Natural killer cell (primary cell): ENCODE results near the gene BLOC1S5. TPM values are rescaled to one million over a fixed set of nuclear protein-coding genes. Genes with fewer than 3 reads are reported as not detected.

ENCODE experiments used
- ATAC-seq, 3 donors: fragments of 150-1000 bp in 2 of 3; fragments of 200-7000 bp in 1 of 3; cut with Tn5 transposase; 1 replicate in 1 of 3; 2 replicates in 2 of 3; pipeline ENCODE4 v1.10.0; 2021; ENCODE audit warnings: mild to moderate bottlenecking in 2 of 3, moderate library complexity in 2 of 3
- DNase-seq, 2 donors: peaks; one replicate each; pipeline versions ENCODE4 v3.0.0 to v3.0.0-alpha.2; 2013 to 2021; ENCODE audit warnings: mixed read lengths in 1 of 2
- H3K27ac ChIP-seq: one replicate; pipeline ENCODE4 v1.5.1; 2013; ENCODE audit warnings: mild to moderate bottlenecking, low read length
- H3K27me3 ChIP-seq: one replicate; pipeline ENCODE4 v1.6.1; 2013; ENCODE audit warnings: low read length; ENCODE audit not compliant: control insufficient read depth, insufficient read depth
- H3K36me3 ChIP-seq: one replicate; pipeline ENCODE4 v1.6.1; 2013; ENCODE audit warnings: low read length; ENCODE audit not compliant: control insufficient read depth, insufficient read depth
- H3K4me1 ChIP-seq: one replicate; pipeline ENCODE4 v1.6.1; 2013; ENCODE audit warnings: low read length; ENCODE audit not compliant: control insufficient read depth, insufficient read depth
- H3K4me3 ChIP-seq: one replicate; pipeline ENCODE4 v1.5.1; 2013; ENCODE audit warnings: low read length
- H3K9me3 ChIP-seq: one replicate; pipeline ENCODE4 v1.6.1; 2013; ENCODE audit warnings: low read length; ENCODE audit not compliant: control insufficient read depth, insufficient read depth
- H3K27ac Mint-ChIP-seq, 2 donors: one replicate each; pipeline ENCODE4 v1.8.0; 2022; ENCODE audit warnings: mild to moderate bottlenecking in 2 of 2, mixed read lengths in 2 of 2, moderate library complexity in 1 of 2
- H3K27me3 Mint-ChIP-seq, 2 donors: one replicate each; pipeline ENCODE4 v1.8.0; 2022; ENCODE audit warnings: low read depth in 2 of 2, mixed read lengths in 2 of 2
- H3K36me3 Mint-ChIP-seq: one replicate; pipeline ENCODE4 v1.8.0; 2022; ENCODE audit warnings: mixed read lengths
- H3K4me1 Mint-ChIP-seq, 2 donors: one replicate each; pipeline ENCODE4 v1.8.0; 2022; ENCODE audit warnings: mixed read lengths in 2 of 2
- H3K4me3 Mint-ChIP-seq: one replicate; pipeline ENCODE4 v1.8.0; 2022; ENCODE audit warnings: mild to moderate bottlenecking, moderate library complexity, mixed read lengths
- H3K9me3 Mint-ChIP-seq, 2 donors: one replicate each; pipeline ENCODE4 v1.8.0; 2022; ENCODE audit warnings: mixed read lengths in 2 of 2
- WGBS: methylation state at CpG from one replicate; pipeline ENCODE4 v1.1.7; 2013; ENCODE audit warnings: missing lambda C conversion rate; ENCODE audit not compliant: insufficient coverage; 5-methylcytosine and 5-hydroxymethylcytosine counted together
- intact Hi-C: fragments of 100-400 bp; cut with micrococcal nuclease; formaldehyde crosslinking; loops from one replicate; pipeline ENCODE4 v1.14.2; 2022
- total RNA-seq, 4 donors: library from RNA; stranded (reverse); fragments of 120-200 nt in 1 of 4; gene quantifications; one replicate each; pipeline versions ENCODE4 v1.2.3 to v1.2.4, GENCODE V29; 2013 to 2022
- TF ChIP-seq, protein P1 (sequence below): fragments of 200-600 bp; IDR thresholded peaks from one replicate; pipeline ENCODE4 v1.8.0; 2022; ENCODE audit warnings: antibody characterized with exemption

BLOC1S5 gene
- total RNA-seq, 3 donors from 2014 or later (not counting 1 experiment from before 2014, with no cell fraction given), result 11.2 to 15.9 (median 15.4) TPM

DNA sequence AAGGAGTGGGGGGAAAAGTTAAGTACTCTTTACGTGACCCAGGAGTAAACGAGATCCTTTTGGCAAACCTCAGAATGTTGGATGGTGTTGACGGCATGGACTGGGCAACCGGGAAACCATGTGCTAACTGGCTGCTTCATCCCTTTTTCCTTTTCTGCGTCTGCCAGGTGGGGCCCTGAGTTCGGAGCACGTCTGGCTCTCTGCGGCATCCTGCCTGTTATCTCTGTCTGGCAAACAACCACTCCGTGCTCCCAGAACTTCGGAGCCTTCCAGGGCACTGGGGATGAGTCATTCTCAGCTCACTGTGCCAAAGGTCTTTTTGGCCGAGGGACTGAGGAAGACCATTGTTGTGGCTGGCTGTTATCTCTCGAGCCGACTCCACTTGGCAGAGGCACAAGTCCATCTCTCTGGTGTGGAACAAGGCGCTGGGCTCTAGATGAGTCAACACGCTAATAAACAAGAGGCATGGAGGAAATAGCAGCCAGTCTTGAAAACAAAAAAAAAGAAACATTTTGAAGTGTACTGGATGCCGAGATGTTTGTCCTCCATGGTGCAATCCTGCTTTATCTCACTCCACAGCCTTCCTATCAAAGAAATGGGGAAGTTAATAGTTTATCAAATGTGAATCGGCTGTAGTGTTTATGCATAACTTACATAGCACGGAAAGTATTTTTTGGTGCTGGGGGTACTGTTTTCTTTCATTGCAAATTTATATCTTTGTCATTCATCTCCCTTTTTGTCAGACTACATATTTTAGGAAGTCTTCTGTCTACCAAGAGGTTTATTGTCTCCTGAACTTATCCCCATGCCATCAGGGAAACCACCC lies 89.0 kb downstream of the BLOC1S5 start:
- Mint-ChIP-seq H3K4me1 (peaks cover 0 to 7% of the 10 kb centered on the region in 2 donors), H3K27ac (no peak overlapping the region), H3K9me3 (peaks cover 0 to 2% of the 10 kb centered on the region in 2 donors), H3K27me3 (peaks cover 5 to 30% of the 10 kb centered on the region in 2 donors), H3K4me3 (no peak overlapping the region), H3K36me3 (no peaks in the 10 kb centered on the region)
- peaks cover 1% of the 10 kb centered on the region for H3K9me3 ChIP-seq
- ATAC-seq (peak in 1 of 3 donors; percentile 55), DNase-seq (no peak)
- no peak overlapping the region for H3K27ac ChIP-seq
- no peaks in the 10 kb centered on the region for H3K27me3 ChIP-seq
- H3K4me1 ChIP-seq, result no peaks in the 10 kb centered on the region
- H3K36me3 ChIP-seq, result no peaks in the 10 kb centered on the region
- H3K4me3 ChIP-seq, result no peak overlapping the region
- intact Hi-C loops, result no loop called here
- WGBS, result 15% methylated on average over 17 of the region's 18 CpGs
- TF ChIP-seq, protein P1, sequence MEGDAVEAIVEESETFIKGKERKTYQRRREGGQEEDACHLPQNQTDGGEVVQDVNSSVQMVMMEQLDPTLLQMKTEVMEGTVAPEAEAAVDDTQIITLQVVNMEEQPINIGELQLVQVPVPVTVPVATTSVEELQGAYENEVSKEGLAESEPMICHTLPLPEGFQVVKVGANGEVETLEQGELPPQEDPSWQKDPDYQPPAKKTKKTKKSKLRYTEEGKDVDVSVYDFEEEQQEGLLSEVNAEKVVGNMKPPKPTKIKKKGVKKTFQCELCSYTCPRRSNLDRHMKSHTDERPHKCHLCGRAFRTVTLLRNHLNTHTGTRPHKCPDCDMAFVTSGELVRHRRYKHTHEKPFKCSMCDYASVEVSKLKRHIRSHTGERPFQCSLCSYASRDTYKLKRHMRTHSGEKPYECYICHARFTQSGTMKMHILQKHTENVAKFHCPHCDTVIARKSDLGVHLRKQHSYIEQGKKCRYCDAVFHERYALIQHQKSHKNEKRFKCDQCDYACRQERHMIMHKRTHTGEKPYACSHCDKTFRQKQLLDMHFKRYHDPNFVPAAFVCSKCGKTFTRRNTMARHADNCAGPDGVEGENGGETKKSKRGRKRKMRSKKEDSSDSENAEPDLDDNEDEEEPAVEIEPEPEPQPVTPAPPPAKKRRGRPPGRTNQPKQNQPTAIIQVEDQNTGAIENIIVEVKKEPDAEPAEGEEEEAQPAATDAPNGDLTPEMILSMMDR, result no peak

DNA sequence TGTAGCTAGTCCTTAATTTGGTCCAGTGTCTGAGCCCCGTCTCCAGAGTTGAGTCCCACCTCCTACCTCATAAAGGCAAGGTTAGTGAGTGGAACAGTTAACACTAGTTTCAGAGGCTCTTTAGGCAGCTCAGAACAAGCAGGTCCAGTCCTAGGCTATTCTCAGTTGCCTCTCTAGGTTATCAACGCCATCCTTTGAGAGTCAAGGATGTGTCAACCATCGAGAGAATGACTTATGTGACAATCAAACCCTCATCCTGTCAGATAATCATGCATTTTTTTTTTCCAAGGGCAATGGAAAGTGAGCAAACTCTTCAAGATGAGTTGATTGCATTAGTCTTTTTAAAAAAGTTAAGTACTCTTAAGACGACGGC lies 89.6 kb downstream of the BLOC1S5 start:
- intact Hi-C loops, result no loop called here
- no peak for ATAC-seq

DNA sequence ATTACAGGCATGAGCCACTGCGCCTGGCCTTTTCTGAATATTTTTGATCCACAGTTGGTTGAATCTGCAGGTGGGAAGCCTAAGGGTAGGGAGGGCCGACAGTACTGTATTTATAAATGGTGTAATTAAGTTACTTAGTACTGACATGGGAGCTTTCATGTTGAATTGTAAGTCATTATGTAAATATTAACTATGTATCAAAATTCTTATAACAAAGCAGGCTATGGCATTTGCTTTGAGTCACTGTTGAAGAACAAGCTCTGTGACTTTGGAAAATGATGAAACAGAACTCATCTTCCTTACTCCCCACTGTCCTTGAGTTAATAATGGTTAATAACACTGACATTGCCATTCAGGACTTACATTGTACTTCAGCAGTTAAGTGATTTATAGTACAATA lies 90.6 kb downstream of the BLOC1S5 start:
- TF ChIP-seq, protein P1, result no peak
- ATAC-seq (no peak), DNase-seq (no peak)
- Histone ChIP-seq H3K9me3 (peaks cover 4% of the 10 kb centered on the region), H3K4me3 (no peak overlapping the region), H3K36me3 (no peaks in the 10 kb centered on the region), H3K27ac (no peak overlapping the region), H3K27me3 (no peaks in the 10 kb centered on the region), H3K4me1 (no peaks in the 10 kb centered on the region)
- Mint-ChIP-seq H3K27ac (no peak overlapping the region), H3K4me1 (peaks cover 0 to 7% of the 10 kb centered on the region in 2 donors), H3K27me3 (peaks cover 5 to 30% of the 10 kb centered on the region in 2 donors), H3K9me3 (peaks cover 2% of the 10 kb centered on the region in 2 donors), H3K4me3 (no peak overlapping the region), H3K36me3 (no peaks in the 10 kb centered on the region)
- intact Hi-C loops, result no loop called here
- WGBS, result 86% methylated on average over 2 of the region's 2 CpGs

More for the DNA sequence above, 89.6 kb downstream of the BLOC1S5 start:
- H3K4me1 ChIP-seq, result no peaks in the 10 kb centered on the region
- Mint-ChIP-seq H3K9me3 (peaks cover 0 to 2% of the 10 kb centered on the region in 2 donors), H3K27ac (no peak overlapping the region), H3K27me3 (peaks cover 5 to 30% of the 10 kb centered on the region in 2 donors), H3K4me1 (peaks cover 0 to 7% of the 10 kb centered on the region in 2 donors), H3K36me3 (no peaks in the 10 kb centered on the region), H3K4me3 (no peak overlapping the region)
- peaks cover 4% of the 10 kb centered on the region for H3K9me3 ChIP-seq
- 42% methylated on average over 5 of the region's 5 CpGs for WGBS
- no peak overlapping the region for H3K4me3 ChIP-seq
- H3K36me3 ChIP-seq, result no peaks in the 10 kb centered on the region
- no peaks in the 10 kb centered on the region for H3K27me3 ChIP-seq
- no peak for DNase-seq
- TF ChIP-seq, protein P1, result no peak
- no peak overlapping the region for H3K27ac ChIP-seq
